Fibroblast of skin of left quadriceps (primary cell): ENCODE data around the gene APOC3.

Source experiments
- DNase-seq, 2 experiments: peaks; one replicate each; pipeline ENCODE4 v3.0.0-alpha.2; 2013; ENCODE audit warnings: low read depth in 2 of 2

APOC3 gene

GRCh38 chr11:116874251-116874650 lies 44.5 kb downstream of the APOC3 start:
- DNase-seq: peak in 1 of 2 experiments; percentile 32

DNA sequence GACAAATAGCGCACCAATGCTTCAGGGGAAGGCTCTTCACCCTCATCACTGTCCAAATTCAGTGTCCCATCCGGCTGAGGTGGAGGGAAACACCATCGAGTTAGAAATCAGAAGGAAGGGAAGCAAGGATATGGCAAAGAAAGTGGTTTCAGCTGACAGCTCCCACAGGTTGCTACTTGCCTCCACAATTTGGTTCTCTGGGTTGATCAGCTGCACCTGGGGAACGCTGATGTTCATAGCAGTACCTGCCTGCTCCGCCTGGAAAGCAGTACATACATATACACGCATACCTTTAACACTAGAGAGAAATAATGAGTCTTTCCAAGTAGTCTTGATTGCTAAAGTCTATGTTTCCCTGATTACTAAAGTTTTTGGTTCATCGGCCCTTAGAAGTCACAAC lies 45.5 kb downstream of the APOC3 start:
- DNase-seq: no peak

DNA sequence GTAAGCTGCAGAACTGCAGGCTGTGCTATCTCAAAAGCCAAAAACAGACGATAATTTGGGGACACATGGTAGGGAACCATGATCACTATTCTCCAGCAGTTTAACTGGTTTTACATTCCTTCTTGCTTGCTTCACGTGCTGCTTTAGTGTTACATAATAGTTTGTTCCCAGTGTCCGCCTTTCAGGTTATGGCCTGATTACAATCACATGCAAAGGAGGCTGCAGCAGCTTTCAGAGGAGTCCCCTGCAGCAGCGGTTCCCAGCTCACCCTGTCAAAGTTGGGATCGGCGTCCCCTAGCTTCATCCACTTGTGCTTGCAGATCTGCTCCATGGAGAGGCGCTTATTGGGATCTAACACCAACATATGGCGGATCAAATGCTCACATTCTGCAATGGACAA lies 46.9 kb downstream of the APOC3 start:
- DNase-seq: no peak

DNA sequence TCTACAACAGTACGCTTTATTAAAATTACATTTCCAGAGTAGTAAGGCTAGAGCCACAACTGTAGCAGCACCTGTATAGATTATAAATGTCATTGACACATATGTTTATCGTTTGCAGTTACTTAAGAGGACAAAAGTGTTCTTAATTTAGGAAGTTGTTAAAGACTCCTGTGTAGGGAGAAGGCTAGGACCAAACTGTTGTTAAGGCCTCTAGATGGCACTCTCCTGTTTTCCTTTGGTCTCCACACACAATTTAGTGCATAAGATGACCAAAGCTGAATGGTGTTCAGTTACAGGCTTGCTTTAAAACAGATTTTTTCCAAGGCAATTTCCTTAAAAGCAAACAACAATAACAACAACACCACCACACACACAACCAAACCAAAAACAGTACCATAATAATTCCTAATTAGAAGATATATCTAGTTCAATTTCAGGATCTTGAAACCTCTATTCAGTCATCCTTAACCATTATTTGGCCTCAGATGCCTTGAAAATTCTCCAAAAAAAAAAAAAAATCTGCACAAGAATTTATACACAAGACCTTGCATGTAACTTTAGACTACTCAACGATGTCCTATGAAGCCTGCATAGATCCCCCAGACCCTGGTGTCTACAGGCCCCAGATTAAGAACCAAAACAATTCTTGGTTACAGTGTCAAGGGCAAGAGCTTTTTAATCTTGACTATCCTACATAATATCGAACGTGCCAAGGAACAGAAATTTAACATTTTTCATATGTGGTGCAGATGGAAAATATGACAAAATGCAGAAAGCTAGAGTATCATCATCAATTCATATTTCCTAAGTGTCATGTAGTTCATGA lies 50.3 kb downstream of the APOC3 start:
- DNase-seq: peak; percentile 57 to 62

DNA sequence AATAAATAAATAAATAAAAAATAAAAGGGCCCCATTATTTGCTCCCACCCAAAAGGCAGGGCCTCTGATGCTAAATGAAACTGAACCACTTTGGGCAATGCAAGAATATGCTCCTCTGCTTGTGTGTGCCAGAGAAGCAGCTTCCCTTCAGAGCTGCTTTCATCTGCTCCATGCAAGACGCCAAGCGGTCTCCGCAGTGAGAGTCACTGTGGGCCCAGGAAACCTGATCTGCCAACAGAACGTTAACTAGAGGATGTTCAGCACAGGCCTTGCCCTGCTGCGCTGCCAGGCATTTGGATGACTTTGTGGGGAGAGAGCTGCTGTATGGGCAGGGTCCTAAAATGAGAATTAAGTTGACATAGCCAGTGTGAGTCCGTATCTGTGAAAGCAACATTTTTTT lies 51.4 kb downstream of the APOC3 start:
- no peak for DNase-seq

GRCh38 chr11:116882386-116882785 lies 52.7 kb downstream of the APOC3 start:
- DNase-seq: peak; percentile 55 to 63
